IMR-90 (cell line): ENCODE data around the gene TMEM14C. TPM values are rescaled to one million over a fixed set of nuclear protein-coding genes. Genes with fewer than 3 reads are reported as not detected.

Experiments
- ELK1 ChIP-seq: fragments of 150-350 bp; IDR thresholded peaks from 2 replicates; pipeline ENCODE4 v1.6.1; 2016; ENCODE audit warnings: low read depth, mild to moderate bottlenecking, low read length, moderate library complexity, borderline replicate concordance
- MAZ ChIP-seq: IDR thresholded peaks from 2 replicates; pipeline ENCODE4 v1.6.1; 2012; ENCODE audit warnings: low read depth, mild to moderate bottlenecking, low read length, improper control_type of control experiment, moderate library complexity, borderline replicate concordance
- MXI1 ChIP-seq: IDR thresholded peaks from 2 replicates; pipeline ENCODE4 v1.6.1; 2012; ENCODE audit warnings: low read depth, mild to moderate bottlenecking, low read length, moderate library complexity, borderline replicate concordance
- RCOR1 ChIP-seq: IDR thresholded peaks from 2 replicates; pipeline ENCODE4 v1.6.1; 2012; ENCODE audit warnings: mild to moderate bottlenecking, low read length, improper control_type of control experiment; ENCODE audit not compliant: insufficient replicate concordance
- RFX5 ChIP-seq: IDR thresholded peaks from 2 replicates; pipeline ENCODE4 v1.8.0; 2012; ENCODE audit warnings: low read depth, mild to moderate bottlenecking, low read length, moderate library complexity
- polyA plus RNA-seq, 3 experiments: library from polyadenylated mRNA; depleted of rRNA; stranded (reverse); fragments of >200 nt; gene quantifications; 2 replicates each; pipeline ENCODE4 v1.2.3, GENCODE V29; 2012; ENCODE audit warnings: low replicate concordance in 1 of 3
- total RNA-seq: library from RNA; depleted of rRNA; stranded (reverse); fragments of >200 nt; gene quantifications from 2 replicates; pipeline ENCODE4 v1.2.3, GENCODE V29; 2012

TMEM14C gene
- total and polyA plus RNA-seq, 2 of the 4 experiments (the other 2 are of a cell fraction): 129 to 175 TPM

DNA sequence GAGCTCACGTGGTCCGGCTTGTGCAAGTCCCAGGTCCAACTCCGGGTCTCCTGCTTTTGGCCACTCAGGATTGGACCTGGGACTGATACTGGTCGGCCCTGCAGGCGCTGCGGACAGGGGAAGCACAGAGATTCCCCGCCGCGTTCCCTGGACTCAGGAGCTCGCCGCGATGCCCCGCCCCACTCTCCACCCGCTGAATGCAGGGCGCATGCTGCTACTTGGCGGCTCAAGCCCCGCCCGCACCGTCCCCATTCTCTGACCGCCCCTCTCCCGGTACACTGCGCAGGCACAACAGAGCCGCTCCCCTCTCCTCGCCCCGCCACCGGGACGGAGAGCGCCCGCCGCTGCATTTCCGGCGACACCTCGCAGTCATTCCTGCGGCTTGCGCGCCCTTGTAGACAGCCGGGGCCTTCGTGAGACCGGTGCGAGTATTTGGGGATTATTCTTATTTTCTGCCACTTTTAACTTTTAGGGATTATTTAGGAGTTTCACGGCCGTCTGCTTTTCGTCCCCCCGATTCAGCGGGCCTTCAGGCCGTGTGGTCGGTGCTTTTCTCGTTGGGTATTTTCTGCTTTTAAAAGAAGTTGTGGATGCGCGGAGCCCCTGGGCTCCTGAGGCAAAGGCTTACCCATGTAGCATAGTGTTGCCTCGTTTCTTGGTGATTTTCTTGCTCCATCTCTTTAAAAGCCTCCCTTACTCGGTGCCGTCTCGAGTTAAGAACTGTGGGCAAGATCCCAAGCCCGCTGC, at the start of gene TMEM14C (continued):
- no peak for TF ChIP-seq ELK1
- TF ChIP-seq RCOR1: no peak
- peak; percentile 93 for TF ChIP-seq MXI1
- peak; percentile 96 for TF ChIP-seq MAZ
- no peak for TF ChIP-seq RFX5
